Astrocyte (in vitro differentiated cells and primary cell): Measurements from ENCODE around the gene SPR. TPM values are rescaled to one million over a fixed set of nuclear protein-coding genes. Genes with fewer than 3 reads are reported as not detected.

Experiments
- DNase-seq: peaks from one replicate; pipeline ENCODE4 v3.0.0-alpha.2; 2010; ENCODE audit warnings: low read depth
- FAIRE-seq: peaks from 2 replicates; lab custom pipeline; 2011; peaks lifted over from hg19 to GRCh38; lab: Jason Lieb, UNC
- H2AFZ ChIP-seq: 2 replicates; pipeline ENCODE4 v1.6.0; 2012; ENCODE audit warnings: low read depth, low read length, inconsistent platforms
- H3K27ac ChIP-seq: 2 replicates; pipeline ENCODE4 v1.5.1; 2011; ENCODE audit warnings: low read depth, low read length, inconsistent platforms
- H3K27me3 ChIP-seq: 2 replicates; pipeline ENCODE4 v1.6.0; 2011; ENCODE audit warnings: low read length, inconsistent platforms; ENCODE audit not compliant: insufficient read depth
- H3K36me3 ChIP-seq: 2 replicates; pipeline ENCODE4 v1.5.1; 2011; ENCODE audit warnings: low read length, inconsistent platforms; ENCODE audit not compliant: insufficient read depth
- H3K4me1 ChIP-seq: 2 replicates; pipeline ENCODE4 v1.5.1; 2011; ENCODE audit warnings: low read length, inconsistent platforms; ENCODE audit not compliant: insufficient read depth
- H3K4me2 ChIP-seq: 2 replicates; pipeline ENCODE4 v1.6.0; 2012; ENCODE audit warnings: low read length, inconsistent platforms
- H3K4me3 ChIP-seq: 2 replicates; pipeline ENCODE4 v1.5.1; 2011; ENCODE audit warnings: low read depth, mild to moderate bottlenecking, low read length, inconsistent platforms; ENCODE audit not compliant: insufficient read depth
- H3K79me2 ChIP-seq: 2 replicates; pipeline ENCODE4 v1.6.0; 2012; ENCODE audit warnings: mild to moderate bottlenecking, low read length, inconsistent platforms; ENCODE audit not compliant: insufficient read depth
- H3K9ac ChIP-seq: 2 replicates; pipeline ENCODE4 v1.6.0; 2012; ENCODE audit warnings: mild to moderate bottlenecking, low read length, inconsistent platforms
- H3K9me3 ChIP-seq: 2 replicates; pipeline ENCODE4 v1.5.1; 2012; ENCODE audit warnings: low read depth, mild to moderate bottlenecking, low read length, inconsistent platforms; ENCODE audit not compliant: insufficient read depth
- H4K20me1 ChIP-seq: 2 replicates; pipeline ENCODE4 v1.6.0; 2012; ENCODE audit warnings: low read length, inconsistent platforms; ENCODE audit not compliant: insufficient read depth
- H3K27ac Mint-ChIP-seq: one replicate; pipeline ENCODE4 v1.8.0; 2021; ENCODE audit warnings: mild to moderate bottlenecking, mixed read lengths; ENCODE audit not compliant: unreplicated experiment
- H3K27me3 Mint-ChIP-seq: one replicate; pipeline ENCODE4 v1.8.0; 2021; ENCODE audit warnings: low read depth, mixed read lengths; ENCODE audit not compliant: unreplicated experiment
- H3K36me3 Mint-ChIP-seq: one replicate; pipeline ENCODE4 v1.8.0; 2021; ENCODE audit warnings: low read depth, mixed read lengths; ENCODE audit not compliant: unreplicated experiment
- H3K4me1 Mint-ChIP-seq: one replicate; pipeline ENCODE4 v1.8.0; 2021; ENCODE audit warnings: low read depth, mixed read lengths; ENCODE audit not compliant: unreplicated experiment
- H3K4me3 Mint-ChIP-seq: one replicate; pipeline ENCODE4 v1.8.0; 2021; ENCODE audit warnings: mild to moderate bottlenecking, moderate library complexity, mixed read lengths; ENCODE audit not compliant: unreplicated experiment
- H3K9me3 Mint-ChIP-seq: one replicate; pipeline ENCODE4 v1.8.0; 2021; ENCODE audit warnings: mild to moderate bottlenecking, mixed read lengths; ENCODE audit not compliant: unreplicated experiment
- CTCF ChIP-seq: IDR thresholded peaks from 2 replicates; pipeline ENCODE4 v1.5.1; 2011; ENCODE audit warnings: low read depth, mild to moderate bottlenecking, inconsistent platforms, low read length, moderate library complexity; ENCODE audit not compliant: insufficient read depth
- EZH2 ChIP-seq: IDR thresholded peaks from 2 replicates; pipeline ENCODE4 v1.6.1; 2012; ENCODE audit warnings: mild to moderate bottlenecking, low read length, inconsistent platforms; ENCODE audit not compliant: insufficient read depth
- total RNA-seq: library from RNA; stranded (reverse); gene quantifications from 2 replicates; pipeline ENCODE4 v1.2.1, GENCODE V29; 2021

The SPR gene
- total RNA-seq, 1 donor from 2014 or later = 23.6 TPM

- Mint-ChIP-seq H3K9me3 (peaks cover 3% of the 10 kb centered on the region), H3K4me1 (no peaks in the 10 kb centered on the region), H3K27ac (no peak overlapping the region), H3K27me3 (peaks cover 41% of the 10 kb centered on the region), H3K4me3 (no peak overlapping the region), H3K36me3 (no peaks in the 10 kb centered on the region)
- Histone ChIP-seq H3K9me3 (peaks cover 16% of the 10 kb centered on the region), H3K27me3 (peaks cover 99% of the 10 kb centered on the region), H3K9ac (no peak overlapping the region), H3K4me3 (no peak overlapping the region), H3K27ac (no peak overlapping the region), H2AFZ (no peak overlapping the region), H4K20me1 (peaks cover 8% of the 10 kb centered on the region), H3K4me1 (peaks cover 4% of the 10 kb centered on the region), H3K79me2 (no peaks in the 10 kb centered on the region), H3K36me3 (no peaks in the 10 kb centered on the region), H3K4me2 (peak overlapping the region; percentile 21)
- FAIRE-seq = no peak
- no peak for DNase-seq
- no peak for TF ChIP-seq CTCF
- TF ChIP-seq EZH2 = peak; percentile 92
Observed at GRCh38 chr2:72924353-72925240, 37.4 kb downstream of the SPR start.

GRCh38 chr2:72925328-72925943, 38.2 kb downstream of the SPR start:
- Mint-ChIP-seq H3K9me3 (peaks cover 3% of the 10 kb centered on the region), H3K4me1 (no peaks in the 10 kb centered on the region), H3K4me3 (no peak overlapping the region), H3K27ac (no peak overlapping the region), H3K27me3 (peaks cover 36% of the 10 kb centered on the region), H3K36me3 (no peaks in the 10 kb centered on the region)
- Histone ChIP-seq H2AFZ (no peak overlapping the region), H4K20me1 (no peaks in the 10 kb centered on the region), H3K4me3 (no peak overlapping the region), H3K4me1 (no peaks in the 10 kb centered on the region), H3K9ac (no peak overlapping the region), H3K9me3 (peaks cover 16% of the 10 kb centered on the region), H3K36me3 (no peaks in the 10 kb centered on the region), H3K79me2 (no peaks in the 10 kb centered on the region), H3K27ac (no peak overlapping the region), H3K4me2 (no peak overlapping the region), H3K27me3 (peaks cover 94% of the 10 kb centered on the region)
- FAIRE-seq (no peak), DNase-seq (no peak)
- TF ChIP-seq CTCF (no peak), EZH2 (peak; percentile 84)
